Esophagus squamous epithelium (tissue), 4 donors: ENCODE measurements around the gene OCRL.

Source experiments
- POLR2A ChIP-seq, 4 donors: fragments of 450-650 bp; IDR thresholded peaks; one replicate each; pipeline ENCODE4 v1.6.1; 2017; ENCODE audit warnings: antibody characterized with exemption in 4 of 4, mild to moderate bottlenecking in 4 of 4, moderate library complexity in 3 of 4
- TF ChIP-seq, protein P1 (sequence below), 6 experiments: fragments of 450-650 bp in 4 of 6; fragments of 200-600 bp in 2 of 6; sonication (generic) in 2 of 6; IDR thresholded peaks; one replicate each; pipeline ENCODE4 v1.5.1; 2016 to 2019; ENCODE audit warnings: antibody characterized with exemption in 6 of 6, mild to moderate bottlenecking in 4 of 6, moderate library complexity in 4 of 6

DNA sequence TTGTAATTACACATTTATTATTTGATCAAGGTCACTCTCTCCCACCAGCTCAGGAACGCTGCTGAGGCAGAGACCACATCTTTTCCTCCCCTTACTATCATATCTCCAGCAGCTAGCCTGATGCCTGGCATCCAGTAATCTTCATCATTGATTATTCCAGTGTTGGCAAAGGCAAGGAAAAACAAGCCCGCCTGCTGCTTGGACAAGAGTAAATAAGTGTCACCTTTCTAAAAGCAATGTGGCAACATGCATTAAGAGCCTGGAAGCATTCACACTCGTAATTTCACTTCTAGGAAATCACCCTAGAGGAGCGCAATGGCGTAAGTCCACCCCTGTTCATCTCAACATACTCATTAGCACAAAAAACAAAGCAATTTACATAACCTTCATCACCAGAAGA is 59.9 kb downstream of the OCRL start:
- TF ChIP-seq, protein P1, sequence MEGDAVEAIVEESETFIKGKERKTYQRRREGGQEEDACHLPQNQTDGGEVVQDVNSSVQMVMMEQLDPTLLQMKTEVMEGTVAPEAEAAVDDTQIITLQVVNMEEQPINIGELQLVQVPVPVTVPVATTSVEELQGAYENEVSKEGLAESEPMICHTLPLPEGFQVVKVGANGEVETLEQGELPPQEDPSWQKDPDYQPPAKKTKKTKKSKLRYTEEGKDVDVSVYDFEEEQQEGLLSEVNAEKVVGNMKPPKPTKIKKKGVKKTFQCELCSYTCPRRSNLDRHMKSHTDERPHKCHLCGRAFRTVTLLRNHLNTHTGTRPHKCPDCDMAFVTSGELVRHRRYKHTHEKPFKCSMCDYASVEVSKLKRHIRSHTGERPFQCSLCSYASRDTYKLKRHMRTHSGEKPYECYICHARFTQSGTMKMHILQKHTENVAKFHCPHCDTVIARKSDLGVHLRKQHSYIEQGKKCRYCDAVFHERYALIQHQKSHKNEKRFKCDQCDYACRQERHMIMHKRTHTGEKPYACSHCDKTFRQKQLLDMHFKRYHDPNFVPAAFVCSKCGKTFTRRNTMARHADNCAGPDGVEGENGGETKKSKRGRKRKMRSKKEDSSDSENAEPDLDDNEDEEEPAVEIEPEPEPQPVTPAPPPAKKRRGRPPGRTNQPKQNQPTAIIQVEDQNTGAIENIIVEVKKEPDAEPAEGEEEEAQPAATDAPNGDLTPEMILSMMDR (IDR thresholded peaks at IDR 0.05) = no peak
- TF ChIP-seq POLR2A (IDR thresholded peaks at IDR 0.05) = no peak
